A549 (cell line): ENCODE data around the gene CUX1.

Source experiments
- CTCF ChIP-seq: fragments of >200 bp; sonication (Bioruptor Twin); formaldehyde crosslinking; IDR thresholded peaks from 3 replicates; pipeline ENCODE4 v1.5.1; 2016
- RCOR1 ChIP-seq: fragments of 150-350 bp; IDR thresholded peaks from 2 replicates; pipeline ENCODE4 v1.6.1; 2014; ENCODE audit warnings: antibody characterized with exemption, low read length, low read depth

DNA sequence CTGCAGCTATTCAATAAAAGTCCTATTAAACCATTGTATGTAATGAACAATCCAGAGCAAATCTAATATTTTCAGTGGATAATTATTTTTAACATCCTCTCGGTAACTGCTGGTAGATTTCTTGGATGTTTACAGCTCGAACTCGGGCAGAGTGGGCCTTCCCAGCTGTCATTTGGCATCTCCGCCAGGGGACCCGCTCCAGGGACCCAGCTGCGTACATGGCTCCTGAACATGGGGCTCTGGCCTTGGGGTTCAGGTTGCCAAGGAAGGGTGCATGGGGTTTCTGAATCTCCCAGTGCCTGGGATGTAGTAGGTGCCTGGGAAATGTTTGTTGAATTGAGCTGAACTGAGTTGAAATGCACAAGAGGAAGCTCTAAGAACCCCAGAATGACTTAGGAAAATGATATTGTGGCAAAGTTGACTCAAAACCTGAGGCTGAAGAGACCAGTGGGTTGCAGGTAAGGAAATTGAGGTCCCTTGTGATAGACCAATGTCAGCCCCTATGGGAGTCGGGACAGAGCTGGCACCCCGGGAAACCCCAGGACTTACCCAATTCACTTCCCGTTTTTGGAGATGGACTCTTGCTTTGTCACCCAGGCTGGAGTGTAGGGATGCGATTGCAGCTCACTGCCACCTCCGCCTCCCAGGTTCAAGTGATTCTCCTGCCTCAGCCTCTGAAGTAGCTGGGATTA, 228.4 kb downstream of the CUX1 start:
- TF ChIP-seq CTCF (no peak), RCOR1 (no peak)
